HG02938 (cell line): ENCODE measurements around the gene FHL3.

Experiments used
- ATAC-seq: cut with Tn5 transposase; IDR thresholded peaks from one replicate; pipeline ENCODE4 v1.9.1; 2021; ENCODE audit warnings: mild to moderate bottlenecking, moderate library complexity; ENCODE audit not compliant: unreplicated experiment

The FHL3 gene

GRCh38 chr1:38014724-38015424 lies 9.6 kb upstream of the FHL3 start:
- no peak for ATAC-seq

GRCh38 chr1:38014171-38014570 lies 8.9 kb upstream of the FHL3 start:
- no peak for ATAC-seq

- ATAC-seq: no peak
Observed at GRCh38 chr1:38013227-38013622, 7.9 kb upstream of the FHL3 start.

GRCh38 chr1:38012363-38013226 lies 7.3 kb upstream of the FHL3 start, which contains the start of gene UTP11:
UTP11 (plus strand) TSS chr1:38012734; CDS start chr1:38012803, 69 bp downstream.
- ATAC-seq: peak; percentile 91

GRCh38 chr1:38009841-38010180 lies 4.5 kb upstream of the FHL3 start:
- ATAC-seq: no peak

GRCh38 chr1:38009088-38009840 lies 4.0 kb upstream of the FHL3 start:
- ATAC-seq: no peak

GRCh38 chr1:38006008-38006828 lies 904 bp upstream of the FHL3 start:
- no peak for ATAC-seq

GRCh38 chr1:38004284-38005108 lies 818 bp downstream of the FHL3 start:
- ATAC-seq: no peak

- ATAC-seq: no peak
Observed at GRCh38 chr1:38003261-38004250, 1.8 kb downstream of the FHL3 start.

GRCh38 chr1:38000529-38001455 lies 4.5 kb downstream of the FHL3 start:
- ATAC-seq: no peak

- no peak for ATAC-seq
Observed at GRCh38 chr1:38000233-38000528, 5.1 kb downstream of the FHL3 start.

- no peak for ATAC-seq
Observed at GRCh38 chr1:37999430-38000232, 5.7 kb downstream of the FHL3 start.

- ATAC-seq: no peak
Observed at GRCh38 chr1:37998913-37999429, 6.3 kb downstream of the FHL3 start.

- ATAC-seq: no peak
Observed at GRCh38 chr1:37998089-37998808, 7.1 kb downstream of the FHL3 start.

GRCh38 chr1:37997256-37998088 lies 7.8 kb downstream of the FHL3 start:
- ATAC-seq: no peak
